ENCODE measurements around the gene U2AF1.
"Not testable (repeated sequence)": the region's sequence is repeated elsewhere in the genome, so short reads cannot be mapped to it uniquely, and the experiment has no call there.

Gene U2AF1, protein sequence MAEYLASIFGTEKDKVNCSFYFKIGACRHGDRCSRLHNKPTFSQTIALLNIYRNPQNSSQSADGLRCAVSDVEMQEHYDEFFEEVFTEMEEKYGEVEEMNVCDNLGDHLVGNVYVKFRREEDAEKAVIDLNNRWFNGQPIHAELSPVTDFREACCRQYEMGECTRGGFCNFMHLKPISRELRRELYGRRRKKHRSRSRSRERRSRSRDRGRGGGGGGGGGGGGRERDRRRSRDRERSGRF

DNA sequence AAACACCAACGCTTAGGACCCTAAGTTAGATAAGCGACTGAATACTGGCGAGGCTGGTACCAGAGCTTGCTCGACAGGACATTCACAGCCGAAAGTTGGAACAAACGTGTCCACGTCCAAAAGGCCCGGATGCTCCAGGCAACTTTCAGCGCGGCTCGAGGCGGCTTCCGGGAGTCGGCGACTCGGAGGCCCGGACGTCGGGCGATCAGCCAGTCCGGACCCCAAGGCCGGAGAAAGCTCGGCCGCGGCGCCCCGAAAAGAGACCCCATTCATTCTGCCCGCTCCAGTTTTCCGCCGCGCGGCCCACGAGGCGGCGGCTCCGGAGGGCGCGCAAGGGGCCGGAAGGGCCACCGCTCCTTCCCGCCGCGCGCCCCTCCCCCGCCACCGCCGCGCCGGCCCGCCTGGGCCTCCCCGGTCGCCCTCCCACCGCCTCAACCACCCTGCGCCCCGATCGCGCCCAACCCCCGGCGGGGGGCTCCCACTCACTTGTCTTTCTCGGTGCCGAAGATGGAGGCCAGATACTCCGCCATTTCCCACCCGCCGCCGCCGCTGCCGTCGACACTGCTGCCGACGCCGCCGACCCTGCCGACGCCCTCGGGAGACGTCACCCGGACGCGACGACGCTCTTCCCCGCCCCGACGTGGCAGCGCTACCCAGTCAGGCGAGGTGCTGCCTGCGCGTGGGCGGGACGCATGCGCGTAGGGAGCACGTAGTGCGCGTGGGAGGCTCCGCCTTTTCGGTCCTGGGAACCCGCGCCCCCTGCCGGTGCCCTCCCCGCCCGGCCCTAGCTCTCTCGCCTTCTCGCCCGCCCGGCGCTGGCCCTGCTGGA, at the start of gene U2AF1:
Gene U2AF1 (minus strand): TSS at position 606 of the 829 bp plus-strand sequence. CDS start 76 bp downstream, at position 530.
- peak; percentile 65 for DNase-seq

DNA sequence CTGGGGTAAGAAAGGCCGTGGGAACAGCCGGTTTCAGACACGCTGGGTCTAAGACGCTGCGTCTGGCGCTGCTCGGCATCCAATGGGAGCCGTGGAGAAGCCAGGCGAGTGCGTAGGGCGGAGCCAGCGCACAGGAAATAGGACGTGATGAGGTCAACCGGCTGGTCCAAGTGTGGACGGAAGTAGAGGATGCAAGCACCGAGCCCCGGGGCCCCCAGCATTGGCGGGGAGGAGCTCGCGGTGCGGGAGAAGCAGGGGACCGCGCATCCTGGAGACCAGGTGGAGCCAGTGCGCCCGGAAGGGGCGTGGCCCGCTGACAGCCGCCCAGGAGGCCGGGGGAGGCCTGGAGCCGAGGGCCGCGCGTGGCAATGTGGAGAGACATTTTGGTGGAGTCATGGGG, 46.2 kb upstream of the U2AF1 start:
- DNase-seq, result not testable (repeated sequence)

DNA sequence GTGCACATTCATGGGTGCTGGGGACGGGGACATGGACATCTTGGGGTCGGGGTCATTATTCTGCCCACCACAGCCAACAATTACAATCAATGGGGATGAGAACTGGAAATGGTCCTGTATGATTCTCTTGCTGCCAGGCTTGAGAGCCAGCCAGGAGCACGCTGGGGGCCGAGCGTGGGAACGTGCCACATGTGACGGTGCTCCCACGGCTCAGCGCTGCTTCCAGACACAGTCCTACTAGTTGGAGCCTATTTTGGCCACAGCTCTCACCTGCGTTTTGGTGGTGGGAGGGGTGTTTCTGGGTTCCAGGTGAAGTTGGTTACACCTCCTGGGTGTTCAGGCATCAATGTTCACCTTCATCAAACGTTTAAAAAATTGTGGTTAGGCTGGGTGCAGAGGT, 42.0 kb upstream of the U2AF1 start:
- not testable (repeated sequence) for DNase-seq

DNA sequence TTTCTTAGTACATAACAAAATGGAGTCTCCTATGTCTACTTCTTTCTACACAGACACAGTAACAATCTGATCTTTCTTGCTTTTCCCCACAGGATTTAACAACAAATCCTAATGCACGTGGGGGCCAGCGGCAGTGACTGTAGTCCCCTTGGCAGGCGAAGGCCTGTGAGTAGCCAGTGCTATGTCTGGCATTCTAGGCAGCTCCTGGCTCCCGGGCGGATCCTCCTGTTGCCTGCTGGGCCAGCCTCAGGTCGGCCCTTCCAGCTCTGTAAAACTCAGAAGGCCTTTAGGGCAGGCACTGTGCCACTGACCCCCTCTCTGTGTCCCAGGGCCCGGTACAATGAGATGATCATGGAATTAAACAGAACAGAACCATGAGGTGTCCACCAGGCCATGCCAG, 40.6 kb upstream of the U2AF1 start:
- not testable (repeated sequence) for DNase-seq

DNA sequence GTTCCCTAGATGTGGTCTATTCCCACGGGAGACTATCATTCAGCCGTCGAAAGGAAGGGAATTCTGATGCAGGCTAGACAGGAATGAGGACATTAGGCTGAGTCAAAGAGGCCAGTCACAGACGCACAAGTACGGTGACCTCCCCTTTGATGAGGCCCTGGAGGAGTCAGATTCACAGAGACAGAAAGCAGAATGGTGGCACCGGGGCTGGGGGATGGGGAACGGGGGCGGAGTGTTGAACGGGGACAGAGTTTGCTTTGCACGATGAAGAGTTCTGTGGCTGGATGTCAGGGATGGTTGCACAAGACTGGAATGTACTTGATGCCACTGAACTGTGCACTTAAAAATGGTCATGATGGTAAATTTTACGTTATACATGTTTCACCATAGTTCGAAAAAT, 39.3 kb upstream of the U2AF1 start:
- DNase-seq, result not testable (repeated sequence)

DNA sequence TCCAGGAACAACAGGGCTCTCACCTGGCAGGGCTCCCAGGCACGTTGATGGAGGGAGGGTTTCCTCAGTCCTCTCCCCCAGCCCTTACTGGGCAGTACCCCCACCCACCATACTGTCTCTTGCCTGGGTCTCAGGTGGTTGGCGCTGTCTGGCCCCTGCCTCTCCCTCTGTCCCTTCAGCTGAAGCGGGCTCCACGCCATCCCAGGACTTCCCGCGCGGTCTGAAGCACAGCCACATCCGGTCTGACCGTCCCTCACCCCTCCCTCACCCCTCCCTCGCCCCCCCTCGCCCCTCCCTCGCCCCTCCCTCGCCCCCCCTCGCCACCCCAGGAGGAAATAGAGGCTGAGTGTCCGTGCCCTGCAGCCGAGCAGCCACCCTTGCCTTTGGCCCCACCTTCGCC, 34.0 kb upstream of the U2AF1 start:
- not testable (repeated sequence) for DNase-seq

DNA sequence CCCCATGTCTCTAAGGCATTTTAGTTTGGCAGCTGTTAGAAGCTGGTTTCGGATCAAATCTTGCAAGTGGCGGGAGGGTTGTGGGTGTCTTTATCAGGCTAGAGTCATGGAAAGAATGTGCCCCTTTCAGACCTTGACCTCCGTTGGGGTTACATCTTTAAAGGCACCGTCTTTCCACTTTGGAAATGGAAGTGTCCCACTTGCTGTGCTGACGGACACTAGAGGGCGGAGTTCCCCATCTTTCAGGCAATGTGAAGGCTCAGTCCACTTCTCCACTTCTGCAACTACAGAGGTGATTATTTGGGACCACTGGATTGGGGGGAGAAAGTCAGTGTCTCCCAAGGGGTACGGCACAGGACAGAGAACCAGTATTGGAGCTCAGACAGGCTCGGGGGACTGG, 31.6 kb upstream of the U2AF1 start:
- not testable (repeated sequence) for DNase-seq

DNA sequence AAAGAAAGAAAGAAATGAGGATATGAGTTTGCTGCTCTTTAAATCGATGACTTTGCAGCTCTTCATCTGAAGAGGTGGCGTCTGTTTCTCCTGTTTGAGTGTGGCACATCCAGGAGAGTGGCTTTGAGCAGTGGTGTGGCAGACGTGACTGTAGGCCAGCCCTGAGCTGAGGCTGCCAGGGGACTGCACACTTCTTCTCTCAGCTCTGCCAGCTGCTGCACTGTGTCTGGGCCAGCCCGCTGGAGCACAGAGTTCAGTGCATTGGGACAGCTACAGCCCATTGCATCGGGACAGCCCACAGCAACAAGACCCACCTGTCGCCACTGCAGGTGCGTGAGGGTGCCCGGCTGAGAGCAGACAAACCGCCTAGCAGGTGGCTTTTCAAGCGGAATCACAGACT, 27.1 kb upstream of the U2AF1 start:
- DNase-seq, result not testable (repeated sequence)

DNA sequence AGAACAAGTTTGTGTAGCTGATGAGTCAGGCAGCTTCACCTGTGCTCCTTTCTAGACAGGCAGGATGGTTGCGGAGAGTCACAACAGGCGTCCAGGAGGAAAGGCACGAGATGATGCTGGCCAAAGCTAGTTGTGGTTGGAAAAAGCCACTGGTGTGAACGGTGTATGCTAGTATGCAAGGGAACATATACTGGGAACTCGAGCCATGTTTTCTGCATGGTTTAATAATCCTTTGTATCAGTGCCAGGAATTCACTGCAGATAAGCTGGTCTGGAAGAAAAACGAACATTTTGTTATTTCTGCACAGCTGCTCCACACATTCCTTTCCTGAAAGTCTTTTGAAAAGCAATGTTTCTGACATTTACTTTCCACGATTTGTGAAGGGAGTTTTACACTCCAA, 22.7 kb upstream of the U2AF1 start:
- DNase-seq, result not testable (repeated sequence)

DNA sequence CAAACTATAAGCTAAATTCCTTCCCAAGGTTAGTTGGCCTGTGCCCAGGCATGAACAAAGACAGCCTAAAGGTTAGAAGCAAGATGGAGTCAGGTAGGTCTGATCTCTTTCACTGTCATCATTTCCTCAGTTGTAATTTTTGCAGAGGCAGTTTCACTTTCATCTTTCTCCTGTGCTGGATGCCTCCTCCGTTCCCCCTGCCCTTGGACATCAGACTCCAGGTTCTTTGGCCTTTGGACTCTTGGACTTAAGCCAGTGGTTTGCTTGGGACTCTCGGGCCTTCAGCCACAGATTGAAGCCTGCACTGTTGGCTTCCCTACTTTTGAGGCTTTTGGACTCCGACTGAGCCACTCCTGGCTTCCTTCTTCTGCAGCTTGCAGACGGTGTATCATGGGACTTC, 8.6 kb upstream of the U2AF1 start:
- DNase-seq, result not testable (repeated sequence)

DNA sequence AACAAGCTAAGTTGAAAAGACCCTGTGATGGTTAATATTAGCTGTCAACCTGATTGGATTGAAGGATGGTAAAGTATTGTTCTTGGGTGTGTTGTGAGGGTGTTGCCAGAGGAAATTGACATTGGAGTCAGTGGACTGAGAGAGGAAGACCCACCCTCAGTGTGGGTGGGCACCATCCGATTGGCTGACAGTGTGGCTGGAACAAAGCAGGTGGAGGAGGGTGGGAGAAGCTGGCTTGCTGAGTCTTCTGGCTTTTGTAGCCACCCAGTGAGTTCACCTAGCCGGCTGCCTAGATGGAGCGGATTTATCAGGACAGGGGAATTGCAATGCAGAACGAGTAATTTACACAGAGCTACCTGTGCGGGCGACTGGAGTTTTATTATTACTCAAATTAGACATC, 7.1 kb upstream of the U2AF1 start:
- DNase-seq, result not testable (repeated sequence)

DNA sequence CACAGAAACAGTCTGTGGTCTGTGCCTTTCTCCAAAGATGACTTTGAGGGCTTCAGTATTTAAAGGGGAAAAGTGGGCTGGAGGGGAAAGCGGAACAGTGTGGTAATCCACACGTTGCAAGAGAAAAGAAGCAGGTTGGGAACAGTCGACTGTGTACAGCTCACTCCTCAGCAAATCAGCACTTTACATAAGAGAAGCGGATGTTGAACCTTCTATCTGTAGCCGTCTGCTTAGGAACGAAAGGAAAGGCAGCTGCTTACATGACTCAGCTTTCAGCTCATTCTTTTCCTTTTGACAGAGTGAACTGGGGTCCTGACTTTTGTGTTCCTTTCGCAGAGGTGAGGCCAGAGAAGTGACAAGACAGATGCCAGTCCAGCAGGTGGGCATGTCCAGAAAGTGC, 1.6 kb upstream of the U2AF1 start:
- DNase-seq, result not testable (repeated sequence)

DNA sequence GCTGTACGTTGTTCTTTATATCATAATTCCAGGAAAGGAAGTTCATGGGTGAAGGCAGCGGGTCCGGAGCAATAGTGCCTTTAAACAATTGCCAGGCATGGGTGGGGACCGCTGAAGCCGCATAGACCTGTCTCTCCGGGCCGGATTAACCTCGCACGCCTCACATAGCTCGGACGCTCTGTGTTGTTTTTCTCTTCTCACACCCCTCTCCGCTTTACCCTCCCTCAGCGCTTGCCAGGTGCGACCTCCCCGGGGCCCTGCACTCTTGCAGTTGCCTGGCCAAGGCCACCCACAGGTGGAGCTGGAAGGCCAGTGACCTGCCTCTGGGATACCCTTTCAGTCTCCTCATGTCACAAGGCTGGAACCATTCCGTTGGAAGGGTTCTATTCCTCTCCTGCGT, 807 bp upstream of the U2AF1 start:
- DNase-seq, result not testable (repeated sequence)

DNA sequence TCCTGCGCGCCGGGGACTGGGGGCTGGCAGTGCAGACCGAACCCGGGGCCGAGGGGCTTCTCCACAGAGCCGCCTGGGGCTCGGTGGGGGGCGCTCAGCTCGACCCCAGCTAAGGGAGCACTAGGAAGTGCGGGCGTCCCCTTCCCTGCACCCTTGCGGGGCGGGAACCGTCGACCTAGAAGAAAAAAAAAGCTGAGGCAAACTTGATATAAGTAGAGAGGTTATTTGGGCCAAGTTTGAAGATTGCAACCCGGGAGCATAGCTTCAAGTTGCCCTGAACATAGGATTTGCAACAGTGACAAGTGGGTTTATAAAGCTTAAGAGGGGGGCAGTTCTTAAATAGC, 396 bp upstream of the U2AF1 start:
- DNase-seq, result not testable (repeated sequence)

DNA sequence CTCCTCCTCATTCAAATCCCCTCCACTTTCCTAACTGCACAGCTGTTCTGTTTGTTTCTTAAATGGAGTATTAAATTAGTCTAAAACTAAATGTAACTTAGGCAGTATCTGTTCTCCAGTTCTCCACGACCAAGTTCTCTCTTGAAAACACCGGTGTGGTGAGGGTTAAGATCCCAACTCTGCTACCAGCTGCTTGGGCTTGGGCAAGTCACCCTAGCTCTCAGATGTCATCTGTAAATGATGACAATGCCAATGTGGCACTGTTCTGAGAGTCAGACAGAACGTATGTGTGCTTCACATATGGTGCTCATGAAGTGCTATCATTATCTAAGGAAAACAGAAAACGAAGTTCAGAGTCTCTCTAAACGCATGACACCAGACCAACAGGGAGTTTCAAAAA, 2.7 kb downstream of the U2AF1 start:
- DNase-seq, result not testable (repeated sequence)

DNA sequence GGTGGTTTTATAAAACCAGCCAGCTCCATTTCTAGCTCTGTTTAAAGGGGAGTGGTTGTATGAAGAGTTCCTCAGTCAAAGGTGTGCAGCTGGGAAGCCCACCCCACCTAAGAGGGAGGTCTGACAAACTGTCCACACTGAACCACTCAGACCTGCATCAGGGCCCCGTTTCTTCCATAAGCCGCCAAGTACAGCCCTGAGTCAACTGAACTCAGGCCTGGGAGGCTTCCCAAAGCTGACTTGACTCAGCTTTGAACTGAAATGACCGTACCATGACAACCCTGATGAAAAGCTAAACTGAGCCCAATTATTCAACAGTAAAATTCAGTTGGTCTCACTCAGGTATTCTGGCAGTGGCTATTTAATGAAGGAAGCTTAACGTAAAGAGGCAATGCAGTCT, 5.1 kb downstream of the U2AF1 start:
- not testable (repeated sequence) for DNase-seq

DNA sequence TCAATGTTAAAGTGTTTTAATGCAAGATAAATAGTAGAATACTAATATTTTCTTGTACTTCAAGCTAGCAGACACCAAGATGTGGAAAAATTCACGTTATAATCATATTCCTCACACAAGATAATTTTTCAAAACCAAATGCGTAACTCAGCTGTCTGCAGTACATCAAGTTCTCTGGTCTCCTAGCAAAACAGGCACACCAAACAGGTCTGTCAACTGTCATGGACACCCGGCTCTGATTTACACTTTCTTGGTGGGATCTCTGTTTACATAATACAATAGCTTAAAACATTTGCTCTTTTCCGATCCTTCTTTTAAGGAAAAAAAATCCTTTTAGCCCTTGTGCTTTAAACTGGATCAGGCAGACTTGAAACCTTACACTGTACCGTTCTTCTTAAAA, 5.7 kb downstream of the U2AF1 start:
- DNase-seq, result not testable (repeated sequence)

DNA sequence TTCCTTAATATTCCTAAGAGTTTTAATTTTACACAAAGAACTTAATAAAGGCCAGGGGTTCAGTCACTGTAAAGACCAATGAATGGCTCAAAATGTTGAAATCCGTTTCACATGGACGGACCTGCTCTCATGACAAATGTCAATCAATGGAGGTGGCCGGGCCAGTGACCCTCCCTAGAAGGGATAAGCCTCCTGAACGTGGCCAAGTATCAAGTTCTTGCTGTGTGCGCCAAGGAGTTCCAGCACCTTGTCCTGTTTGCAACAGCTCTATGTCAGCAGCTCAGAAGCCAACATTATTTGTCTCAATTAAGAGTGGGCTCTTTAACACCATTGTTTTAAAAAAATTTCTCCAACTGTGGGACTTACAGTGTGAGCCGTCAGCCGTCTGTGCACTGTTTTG, 6.4 kb downstream of the U2AF1 start:
- DNase-seq, result not testable (repeated sequence)

DNA sequence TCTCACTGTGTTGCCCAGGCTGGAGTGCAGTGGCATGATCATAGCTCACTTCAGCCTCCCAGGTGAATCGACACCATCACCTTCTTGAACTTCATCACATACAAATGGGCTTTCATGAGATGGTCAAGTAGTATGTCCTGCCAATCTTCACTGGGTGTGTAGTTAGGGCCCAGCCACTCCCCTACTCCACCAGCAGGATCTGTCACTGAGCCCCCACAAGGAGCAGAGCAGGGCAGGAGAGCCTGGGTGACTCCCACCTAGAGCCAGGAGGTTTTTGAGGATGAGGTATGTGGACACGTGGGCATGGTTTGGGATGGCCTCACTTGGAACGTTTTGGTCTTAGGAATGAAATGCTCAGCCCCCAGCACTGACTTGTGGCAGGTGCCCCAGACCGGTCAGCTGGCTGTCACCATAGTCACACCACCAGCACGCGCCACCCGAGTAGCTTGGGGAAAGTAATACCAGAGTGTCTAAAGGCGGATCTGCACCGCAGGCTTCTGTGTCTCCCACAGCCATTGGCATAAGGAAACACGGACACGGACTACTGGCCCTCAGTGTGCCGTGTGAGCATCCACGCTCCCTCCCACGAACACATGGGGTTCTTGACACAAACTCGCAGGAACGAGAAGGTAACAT, 15.3 kb downstream of the U2AF1 start:
- not testable (repeated sequence) for DNase-seq

DNA sequence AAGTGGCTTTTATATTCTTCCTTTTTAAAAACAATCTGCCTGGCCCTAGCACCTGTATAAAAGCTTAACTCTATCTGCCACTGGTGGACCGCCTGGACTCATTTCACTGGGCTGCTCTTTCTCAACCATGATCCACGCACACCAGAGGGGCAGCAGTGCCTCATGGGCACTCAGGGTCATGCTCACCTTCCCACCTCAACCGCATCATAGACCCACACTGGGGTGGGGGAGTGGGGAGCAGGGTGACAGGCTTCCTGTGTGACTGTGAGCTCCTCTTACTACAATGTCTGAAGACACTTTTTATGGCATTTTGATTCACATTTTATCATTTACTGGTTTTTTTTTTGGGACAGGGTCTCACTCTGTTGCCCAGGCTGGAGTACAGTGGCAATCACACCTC, 16.4 kb downstream of the U2AF1 start:
- DNase-seq, result not testable (repeated sequence)

DNA sequence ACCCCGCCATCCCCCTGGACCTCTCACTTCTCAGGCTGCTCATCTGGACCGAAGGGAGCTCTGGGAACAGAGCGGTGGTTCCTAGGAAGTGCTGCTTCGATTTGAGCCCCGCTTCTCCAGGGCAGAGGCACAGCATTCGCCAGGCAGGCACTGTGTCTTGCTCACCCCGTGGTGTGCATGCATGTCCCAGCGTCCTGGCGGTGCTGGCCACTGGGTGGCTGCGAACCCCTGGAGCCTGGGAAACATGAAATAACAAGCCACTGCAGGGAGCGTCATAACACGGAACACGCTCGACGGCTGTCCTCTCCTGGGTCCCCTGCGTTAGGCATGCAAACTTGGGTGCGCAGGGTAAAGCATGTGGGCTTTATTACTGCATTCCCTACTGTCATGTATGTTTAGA, 17.9 kb downstream of the U2AF1 start:
- not testable (repeated sequence) for DNase-seq

DNA sequence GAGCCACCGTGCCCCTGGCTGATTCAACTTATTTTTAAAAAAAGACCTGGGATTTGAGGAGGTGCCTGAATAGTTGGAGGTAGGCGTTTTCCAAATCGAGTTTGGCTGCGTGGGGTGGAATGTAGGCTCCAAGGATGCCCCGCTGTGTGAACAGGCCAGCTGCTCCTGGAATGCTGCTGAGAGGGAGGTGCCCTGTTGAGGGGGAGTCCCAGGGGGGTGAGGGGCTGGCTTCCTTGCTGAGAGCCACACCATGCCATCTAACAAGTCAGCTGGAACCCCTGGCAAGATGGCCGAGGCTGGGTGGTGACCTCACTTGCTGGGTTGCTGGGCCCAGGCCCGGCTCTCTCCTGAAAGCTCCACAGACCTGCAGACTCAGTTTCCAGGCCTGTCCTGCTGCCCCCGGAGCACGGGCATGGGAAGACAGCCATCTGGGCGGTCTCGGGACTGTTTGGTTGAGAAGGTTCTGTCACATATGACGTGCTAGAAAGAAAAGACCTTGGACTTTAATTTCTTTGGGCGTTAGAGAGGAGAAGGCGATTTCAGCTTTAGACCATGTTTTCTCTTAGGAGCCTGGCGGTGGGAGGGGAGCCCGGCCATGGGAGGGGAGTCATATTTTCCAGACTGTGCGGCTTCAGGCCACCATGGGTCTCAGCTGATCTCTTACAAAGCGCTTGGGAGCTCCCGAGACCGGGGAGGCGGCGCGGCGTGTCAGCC, 24.6 kb downstream of the U2AF1 start:
- DNase-seq, result not testable (repeated sequence)

DNA sequence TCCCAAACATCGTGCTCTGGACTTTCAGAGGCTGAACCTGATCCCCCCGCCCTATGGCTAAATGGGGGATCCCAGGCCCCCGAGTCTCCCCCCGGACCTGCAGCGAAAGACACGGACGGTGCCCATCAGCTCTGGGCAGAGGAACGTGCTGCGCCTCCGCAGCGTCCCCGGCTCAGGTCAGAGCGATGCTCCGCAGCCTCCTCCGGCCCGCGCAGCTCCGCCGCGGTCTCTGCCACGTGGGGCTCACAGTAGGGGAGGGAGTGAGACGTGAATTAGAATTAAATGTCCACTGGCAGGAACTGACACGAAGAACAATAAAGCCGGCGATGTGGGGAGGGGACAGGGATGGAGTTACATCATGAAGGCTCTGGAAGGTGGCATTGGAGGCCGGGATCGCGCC, 30.7 kb downstream of the U2AF1 start:
- DNase-seq, result not testable (repeated sequence)
